ENCODE measurements around the gene CYSLTR2. TPM values are rescaled to one million over a fixed set of nuclear protein-coding genes. Genes with fewer than 3 reads are reported as not detected.

The CYSLTR2 gene
- polyA plus RNA-seq, 1 donor (not counting 4 experiments of a cell fraction or from before 2014, with no cell fraction given): not detected

DNA sequence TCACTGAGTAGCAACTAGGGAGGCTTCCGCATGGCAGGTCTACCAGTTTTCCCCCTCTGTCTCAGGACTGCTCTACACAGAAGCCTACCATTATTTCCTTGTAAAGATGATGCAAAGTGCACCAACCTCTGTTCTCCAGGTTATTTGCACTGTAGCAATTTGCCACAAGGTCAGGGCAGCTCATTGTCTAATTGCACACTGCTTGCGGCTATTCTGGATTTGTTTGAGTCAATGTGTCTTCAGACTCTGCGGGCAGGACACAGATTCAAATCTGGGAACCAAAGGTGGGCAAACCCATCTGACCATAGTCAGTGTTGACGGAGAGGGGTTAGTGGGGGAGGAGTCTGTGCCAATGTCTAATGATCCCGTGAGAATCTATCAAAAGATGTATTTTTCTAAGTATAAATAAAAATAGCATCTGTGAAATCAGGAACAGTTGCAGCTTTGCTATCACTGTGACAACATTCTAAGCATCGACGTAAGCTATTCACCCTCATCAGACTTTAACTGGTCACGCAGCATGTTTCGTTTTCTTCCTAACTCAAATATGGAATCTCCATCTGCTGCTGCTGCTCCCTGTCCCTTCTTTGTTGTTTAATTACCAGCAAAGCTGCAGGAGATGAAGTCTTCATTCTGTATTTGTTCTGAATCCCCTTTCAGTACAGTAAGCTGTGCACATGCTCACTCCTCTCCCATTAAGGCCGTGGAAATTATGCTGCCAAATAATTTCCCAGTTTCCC lies 26.4 kb downstream of the CYSLTR2 start:
- Histone ChIP-seq H2AFZ (ENCODE audit: control insufficient read depth, low read length) (no peak overlapping the region), H3K4me2 (ENCODE audit: control insufficient read depth, extremely low read depth, insufficient read depth, low read depth, low read length) (no peak overlapping the region), H3K9me3 (ENCODE audit: control insufficient read depth, low read depth, low read length) (no peaks in the 10 kb centered on the region), H3K9me1 (ENCODE audit: control insufficient read depth, extremely low read depth, insufficient read depth, low read length) (no peaks in the 10 kb centered on the region), H3K27me3 (ENCODE audit: control insufficient read depth, extremely low read depth, insufficient read depth, low read length) (peaks cover 8% of the 10 kb centered on the region), H3K4me1 (ENCODE audit: control insufficient read depth, extremely low read depth, insufficient read depth, low read length) (no peaks in the 10 kb centered on the region), H3K9ac (ENCODE audit: control insufficient read depth, extremely low read depth, insufficient read depth, low read length) (no peak overlapping the region), H3K36me3 (ENCODE audit: control insufficient read depth in 2 of 2, extremely low read depth in 1 of 2, insufficient read depth in 2 of 2, low read length in 2 of 2) (no peaks in the 10 kb centered on the region), H3K79me2 (ENCODE audit: control insufficient read depth, insufficient read depth, low read length) (no peaks in the 10 kb centered on the region), H3K27ac (ENCODE audit: control insufficient read depth, insufficient read depth, low read length) (no peak overlapping the region), H4K20me1 (ENCODE audit: control insufficient read depth, extremely low read depth, insufficient read depth, low read length) (no peaks in the 10 kb centered on the region), H3K4me3 (ENCODE audit: control insufficient read depth in 2 of 3, extremely low read depth in 1 of 3, insufficient read depth in 2 of 3, low read depth in 1 of 3, low read length in 3 of 3) (no peak overlapping the region)
- DNase-seq (ENCODE audit: low read depth, low spot score): no peak
- FAIRE-seq: no peak
- dilution Hi-C loops (cut with MboI; ENCODE audit: extremely low pct_ligation_motif_present, low sequenced_read_pairs): no loop called here
- TF ChIP-seq EZH2 (IDR thresholded peaks at IDR 0.05; ENCODE audit: low read length): no peak
- TF ChIP-seq, protein P1, sequence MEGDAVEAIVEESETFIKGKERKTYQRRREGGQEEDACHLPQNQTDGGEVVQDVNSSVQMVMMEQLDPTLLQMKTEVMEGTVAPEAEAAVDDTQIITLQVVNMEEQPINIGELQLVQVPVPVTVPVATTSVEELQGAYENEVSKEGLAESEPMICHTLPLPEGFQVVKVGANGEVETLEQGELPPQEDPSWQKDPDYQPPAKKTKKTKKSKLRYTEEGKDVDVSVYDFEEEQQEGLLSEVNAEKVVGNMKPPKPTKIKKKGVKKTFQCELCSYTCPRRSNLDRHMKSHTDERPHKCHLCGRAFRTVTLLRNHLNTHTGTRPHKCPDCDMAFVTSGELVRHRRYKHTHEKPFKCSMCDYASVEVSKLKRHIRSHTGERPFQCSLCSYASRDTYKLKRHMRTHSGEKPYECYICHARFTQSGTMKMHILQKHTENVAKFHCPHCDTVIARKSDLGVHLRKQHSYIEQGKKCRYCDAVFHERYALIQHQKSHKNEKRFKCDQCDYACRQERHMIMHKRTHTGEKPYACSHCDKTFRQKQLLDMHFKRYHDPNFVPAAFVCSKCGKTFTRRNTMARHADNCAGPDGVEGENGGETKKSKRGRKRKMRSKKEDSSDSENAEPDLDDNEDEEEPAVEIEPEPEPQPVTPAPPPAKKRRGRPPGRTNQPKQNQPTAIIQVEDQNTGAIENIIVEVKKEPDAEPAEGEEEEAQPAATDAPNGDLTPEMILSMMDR (optimal IDR thresholded peaks at IDR 0.05 in 1 of 3, IDR thresholded peaks at IDR 0.05 in 1 of 3, conservative IDR thresholded peaks at IDR 0.05 in 1 of 3; ENCODE audit: extremely low read depth in 1 of 3, insufficient read depth in 2 of 3, low read length in 3 of 3): no peak

DNA sequence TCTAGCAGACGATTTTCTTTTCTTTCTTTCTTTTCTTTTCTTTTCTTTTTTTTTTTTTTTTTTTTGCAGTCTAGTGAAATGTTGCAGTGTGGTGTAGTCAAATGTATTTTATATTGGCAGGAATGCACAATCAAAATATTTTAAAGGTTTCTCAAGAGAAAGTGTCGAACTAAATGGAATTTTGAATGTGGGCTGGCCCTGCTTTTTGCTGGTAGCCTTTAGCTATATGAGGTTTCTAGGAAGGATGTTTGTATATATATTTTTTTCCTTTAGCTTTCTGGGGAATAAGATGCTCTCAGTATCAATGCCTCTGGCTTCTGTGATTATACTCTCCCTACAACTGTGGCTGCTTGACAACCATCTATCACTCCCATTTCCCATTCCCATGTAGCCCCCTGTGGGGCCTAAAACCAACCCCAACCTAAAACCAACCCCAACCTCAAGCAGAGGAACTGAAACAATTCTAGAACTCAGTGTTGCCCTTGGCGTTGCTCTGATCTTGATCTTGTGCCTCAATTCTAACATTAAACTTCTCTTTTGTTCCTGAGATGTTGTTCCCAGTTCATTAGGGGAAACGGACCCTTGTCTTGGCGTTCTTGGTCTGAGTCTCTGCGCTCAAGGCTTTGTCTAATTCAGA lies 27.1 kb downstream of the CYSLTR2 start:
- H3K9me1 ChIP-seq (ENCODE audit: control insufficient read depth, extremely low read depth, insufficient read depth, low read length): no peaks in the 10 kb centered on the region
- peaks cover 8% of the 10 kb centered on the region for H3K27me3 ChIP-seq (ENCODE audit: control insufficient read depth, extremely low read depth, insufficient read depth, low read length)
- H2AFZ ChIP-seq (ENCODE audit: control insufficient read depth, low read length): no peak overlapping the region
- H3K4me3 ChIP-seq (ENCODE audit: control insufficient read depth in 2 of 3, extremely low read depth in 1 of 3, insufficient read depth in 2 of 3, low read depth in 1 of 3, low read length in 3 of 3): no peak overlapping the region
- H3K9ac ChIP-seq (ENCODE audit: control insufficient read depth, extremely low read depth, insufficient read depth, low read length): no peak overlapping the region
- FAIRE-seq (no peak), DNase-seq (ENCODE audit: low read depth, low spot score) (no peak)
- H3K27ac ChIP-seq (ENCODE audit: control insufficient read depth, insufficient read depth, low read length): no peak overlapping the region
- no peak for TF ChIP-seq EZH2 (IDR thresholded peaks at IDR 0.05; ENCODE audit: low read length)
- dilution Hi-C loops (cut with MboI; ENCODE audit: extremely low pct_ligation_motif_present, low sequenced_read_pairs): no loop called here
- no peaks in the 10 kb centered on the region for H3K4me1 ChIP-seq (ENCODE audit: control insufficient read depth, extremely low read depth, insufficient read depth, low read length)
- H3K36me3 ChIP-seq (ENCODE audit: control insufficient read depth in 2 of 2, extremely low read depth in 1 of 2, insufficient read depth in 2 of 2, low read length in 2 of 2): no peaks in the 10 kb centered on the region
- no peaks in the 10 kb centered on the region for H3K79me2 ChIP-seq (ENCODE audit: control insufficient read depth, insufficient read depth, low read length)
- H4K20me1 ChIP-seq (ENCODE audit: control insufficient read depth, extremely low read depth, insufficient read depth, low read length): no peaks in the 10 kb centered on the region
- H3K9me3 ChIP-seq (ENCODE audit: control insufficient read depth, low read depth, low read length): no peaks in the 10 kb centered on the region
- H3K4me2 ChIP-seq (ENCODE audit: control insufficient read depth, extremely low read depth, insufficient read depth, low read depth, low read length): no peak overlapping the region
